HFF-Myc (cell line): ENCODE measurements around the gene AACS.
"Not testable (repeated sequence)": the region's sequence is repeated elsewhere in the genome, so short reads cannot be mapped to it uniquely, and the experiment has no call there.

Experiments used
- DNase-seq: peaks from one replicate; pipeline ENCODE4 v3.0.0-alpha.2; 2011; ENCODE audit warnings: low read depth; ENCODE audit errors: extremely low read depth
- H3K4me3 ChIP-seq: replicated peaks from 2 replicates; pipeline ENCODE4 v1.5.1; 2011; ENCODE audit warnings: low read depth, mild to moderate bottlenecking, control low read depth, low read length
- CTCF ChIP-seq: IDR thresholded peaks from 2 replicates; pipeline ENCODE4 v1.5.1; 2012; ENCODE audit warnings: mild to moderate bottlenecking, low read depth, low read length, control low read depth; ENCODE audit errors: missing control alignments

Gene AACS

GRCh38 chr12:125056306-125056705 is 8.9 kb upstream of the AACS start:
- no peak for DNase-seq
- no peak for TF ChIP-seq CTCF
- no peak overlapping the region for H3K4me3 ChIP-seq

GRCh38 chr12:125057708-125058107 is 7.5 kb upstream of the AACS start:
- no peak overlapping the region for H3K4me3 ChIP-seq
- no peak for TF ChIP-seq CTCF
- no peak for DNase-seq

- no peak for TF ChIP-seq CTCF
- H3K4me3 ChIP-seq = no peak overlapping the region
- DNase-seq = no peak
Measured at GRCh38 chr12:125061229-125061628, 4.0 kb upstream of the AACS start.

- H3K4me3 ChIP-seq, DNase-seq: not testable (repeated sequence)
Measured at GRCh38 chr12:125063522-125063921, 1.7 kb upstream of the AACS start.

GRCh38 chr12:125064492-125064891 is 743 bp upstream of the AACS start:
- DNase-seq = no peak
- peak overlapping the region; percentile 75 for H3K4me3 ChIP-seq
- no peak for TF ChIP-seq CTCF

GRCh38 chr12:125065919-125066570 is 810 bp downstream of the AACS start:
- peak overlapping the region; percentile 75 for H3K4me3 ChIP-seq
- no peak for DNase-seq
- TF ChIP-seq CTCF = no peak

GRCh38 chr12:125068391-125068790 is 3.2 kb downstream of the AACS start:
- no peak for DNase-seq
- no peak for TF ChIP-seq CTCF
- no peak overlapping the region for H3K4me3 ChIP-seq
